Measurements from ENCODE around the gene ADAMTSL2. TPM values are rescaled to one million over a fixed set of nuclear protein-coding genes. Genes with fewer than 3 reads are reported as not detected.

ADAMTSL2 gene
- total RNA-seq, 3 donors from 2014 or later (not counting 1 experiment from before 2014, with no cell fraction given) = not detected

DNA sequence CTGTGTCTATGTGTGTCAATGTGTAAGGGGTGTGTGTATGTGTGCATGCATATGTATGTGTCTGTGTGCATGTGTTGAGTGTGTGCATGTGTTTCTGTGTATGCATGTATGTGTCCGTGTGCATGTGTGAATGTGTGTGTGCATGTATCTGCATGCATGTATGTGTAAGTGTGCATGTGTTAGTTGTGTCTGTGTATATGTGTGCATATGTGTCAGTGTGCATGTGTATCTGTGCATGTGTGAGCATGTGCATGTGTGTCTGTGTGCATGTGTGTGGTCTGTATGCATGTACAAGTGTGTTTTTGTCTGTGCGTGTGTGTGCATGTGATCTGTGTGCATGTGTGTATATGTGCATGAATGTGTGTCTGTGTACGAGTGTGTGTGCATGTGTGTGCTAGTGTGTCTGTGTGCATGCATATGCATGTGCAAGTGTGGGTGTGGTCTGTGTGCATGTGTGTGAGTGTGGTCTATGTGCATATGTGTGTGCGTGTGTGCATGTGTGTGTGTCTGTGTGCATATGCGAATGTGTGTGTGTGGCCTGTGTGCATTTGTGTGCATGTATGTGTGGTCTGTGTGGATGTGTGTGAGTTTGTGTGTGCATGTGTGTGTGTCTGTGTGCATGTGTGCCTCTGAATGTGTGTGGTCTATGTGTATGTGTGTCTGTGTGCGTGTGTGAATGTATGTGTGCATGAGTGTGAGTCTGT, 65.1 kb downstream of the ADAMTSL2 start:
- WGBS (ENCODE audit: insufficient coverage) = 93% methylated on average over 6 of the region's 6 CpGs
- Histone ChIP-seq H3K9me3 (ENCODE audit: control insufficient read depth, insufficient read depth, low read length) (peaks cover 9% of the 10 kb centered on the region), H3K4me3 (ENCODE audit: low read length) (no peak overlapping the region), H3K4me1 (ENCODE audit: control insufficient read depth, insufficient read depth, low read length) (no peaks in the 10 kb centered on the region), H3K27me3 (ENCODE audit: control insufficient read depth, insufficient read depth, low read length) (no peaks in the 10 kb centered on the region), H3K27ac (ENCODE audit: low read length) (no peak overlapping the region), H3K36me3 (ENCODE audit: control insufficient read depth, insufficient read depth, low read length) (no peaks in the 10 kb centered on the region)
- Mint-ChIP-seq H3K9me3 (peaks cover 5 to 8% of the 10 kb centered on the region in 2 donors), H3K36me3 (peaks cover 10% of the 10 kb centered on the region), H3K4me3 (no peak overlapping the region), H3K27ac (no peak overlapping the region), H3K27me3 (ENCODE audit: low read depth in 2 of 2) (peaks cover 3 to 9% of the 10 kb centered on the region in 2 donors), H3K4me1 (peaks cover 0 to 4% of the 10 kb centered on the region in 2 donors)
- TF ChIP-seq, protein P1, sequence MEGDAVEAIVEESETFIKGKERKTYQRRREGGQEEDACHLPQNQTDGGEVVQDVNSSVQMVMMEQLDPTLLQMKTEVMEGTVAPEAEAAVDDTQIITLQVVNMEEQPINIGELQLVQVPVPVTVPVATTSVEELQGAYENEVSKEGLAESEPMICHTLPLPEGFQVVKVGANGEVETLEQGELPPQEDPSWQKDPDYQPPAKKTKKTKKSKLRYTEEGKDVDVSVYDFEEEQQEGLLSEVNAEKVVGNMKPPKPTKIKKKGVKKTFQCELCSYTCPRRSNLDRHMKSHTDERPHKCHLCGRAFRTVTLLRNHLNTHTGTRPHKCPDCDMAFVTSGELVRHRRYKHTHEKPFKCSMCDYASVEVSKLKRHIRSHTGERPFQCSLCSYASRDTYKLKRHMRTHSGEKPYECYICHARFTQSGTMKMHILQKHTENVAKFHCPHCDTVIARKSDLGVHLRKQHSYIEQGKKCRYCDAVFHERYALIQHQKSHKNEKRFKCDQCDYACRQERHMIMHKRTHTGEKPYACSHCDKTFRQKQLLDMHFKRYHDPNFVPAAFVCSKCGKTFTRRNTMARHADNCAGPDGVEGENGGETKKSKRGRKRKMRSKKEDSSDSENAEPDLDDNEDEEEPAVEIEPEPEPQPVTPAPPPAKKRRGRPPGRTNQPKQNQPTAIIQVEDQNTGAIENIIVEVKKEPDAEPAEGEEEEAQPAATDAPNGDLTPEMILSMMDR (IDR thresholded peaks at IDR 0.05) = no peak
- ATAC-seq (peak in 1 of 3 donors; percentile 33), DNase-seq (no peak)
- intact Hi-C loops (cut with micrococcal nuclease) = no loop called here

DNA sequence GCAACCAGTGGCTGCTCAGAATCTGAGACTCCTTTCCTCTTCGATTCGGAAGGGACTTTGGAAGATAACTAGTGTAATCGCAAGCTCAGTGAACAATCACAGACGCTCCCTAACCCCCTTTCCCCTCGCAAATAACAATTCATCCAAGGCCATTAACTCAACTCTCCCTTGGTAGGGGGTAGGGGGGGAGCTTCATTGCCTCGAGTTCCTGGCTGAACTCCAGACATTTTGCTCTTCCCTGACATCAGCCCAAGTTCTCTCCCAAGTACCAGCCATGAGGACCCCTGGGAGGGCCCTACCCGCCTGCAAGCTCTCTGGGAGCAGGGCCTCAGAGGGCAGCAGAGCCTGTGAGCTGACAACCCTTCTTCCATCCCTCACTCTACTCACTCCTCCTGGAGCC, 66.2 kb downstream of the ADAMTSL2 start:
- no peak for ATAC-seq
- Histone ChIP-seq H3K4me1 (ENCODE audit: control insufficient read depth, insufficient read depth, low read length) (no peaks in the 10 kb centered on the region), H3K9me3 (ENCODE audit: control insufficient read depth, insufficient read depth, low read length) (peaks cover 9% of the 10 kb centered on the region), H3K27me3 (ENCODE audit: control insufficient read depth, insufficient read depth, low read length) (peaks cover 2% of the 10 kb centered on the region), H3K27ac (ENCODE audit: low read length) (no peak overlapping the region), H3K36me3 (ENCODE audit: control insufficient read depth, insufficient read depth, low read length) (no peaks in the 10 kb centered on the region), H3K4me3 (ENCODE audit: low read length) (no peak overlapping the region)
- peaks cover 5 to 8% of the 10 kb centered on the region in 2 donors for H3K9me3 Mint-ChIP-seq
- DNase-seq = no peak
- H3K4me1 Mint-ChIP-seq = peaks cover 0 to 4% of the 10 kb centered on the region in 2 donors
- H3K36me3 Mint-ChIP-seq = peaks cover 10% of the 10 kb centered on the region
- TF ChIP-seq, protein P1 (IDR thresholded peaks at IDR 0.05) = no peak
- intact Hi-C loops (cut with micrococcal nuclease) = no loop called here
- no peak overlapping the region for H3K27ac Mint-ChIP-seq
- 85% methylated on average over 5 of the region's 7 CpGs for WGBS (ENCODE audit: insufficient coverage)
- no peak overlapping the region for H3K4me3 Mint-ChIP-seq
- peaks cover 7 to 11% of the 10 kb centered on the region in 2 donors for H3K27me3 Mint-ChIP-seq (ENCODE audit: low read depth in 2 of 2)

DNA sequence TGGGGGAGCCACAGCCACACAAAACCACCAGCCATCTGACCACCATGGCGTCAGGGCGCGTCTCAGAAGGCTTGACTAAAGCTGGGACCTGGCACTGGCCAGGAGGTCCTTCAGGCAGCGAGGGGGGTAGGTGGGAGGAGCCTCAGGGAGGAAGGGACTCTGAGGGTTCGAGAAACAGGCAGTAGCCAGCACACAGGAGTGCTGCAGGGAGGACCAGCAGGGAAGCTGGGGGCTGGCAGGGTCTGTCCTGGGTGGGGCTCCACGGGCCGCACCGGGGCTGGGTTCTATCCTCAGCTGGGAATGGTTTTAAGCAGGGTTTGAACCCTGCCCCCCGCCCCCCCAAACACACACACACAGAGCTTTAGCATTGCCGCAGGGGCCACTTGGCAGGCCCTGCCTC, 67.2 kb downstream of the ADAMTSL2 start:
- Mint-ChIP-seq H3K4me3 (no peak overlapping the region), H3K36me3 (peaks cover 10% of the 10 kb centered on the region), H3K4me1 (peaks cover 0 to 4% of the 10 kb centered on the region in 2 donors), H3K27ac (no peak overlapping the region), H3K27me3 (ENCODE audit: low read depth in 2 of 2) (peaks cover 7 to 16% of the 10 kb centered on the region in 2 donors), H3K9me3 (peaks cover 5 to 8% of the 10 kb centered on the region in 2 donors)
- DNase-seq (no peak), ATAC-seq (no peak)
- intact Hi-C loops (cut with micrococcal nuclease) = no loop called here
- no peak overlapping the region for H3K27ac ChIP-seq (ENCODE audit: low read length)
- no peaks in the 10 kb centered on the region for H3K4me1 ChIP-seq (ENCODE audit: control insufficient read depth, insufficient read depth, low read length)
- H3K9me3 ChIP-seq (ENCODE audit: control insufficient read depth, insufficient read depth, low read length) = peaks cover 9% of the 10 kb centered on the region
- H3K27me3 ChIP-seq (ENCODE audit: control insufficient read depth, insufficient read depth, low read length) = peaks cover 2% of the 10 kb centered on the region
- 85% methylated on average over 10 of the region's 10 CpGs for WGBS (ENCODE audit: insufficient coverage)
- TF ChIP-seq, protein P1 (IDR thresholded peaks at IDR 0.05) = no peak
- H3K36me3 ChIP-seq (ENCODE audit: control insufficient read depth, insufficient read depth, low read length) = no peaks in the 10 kb centered on the region
- no peak overlapping the region for H3K4me3 ChIP-seq (ENCODE audit: low read length)

All from natural killer cell (primary cell).